ENCODE measurements around the gene RAN.

RAN gene

GRCh38 chr12:130922511-130922953, 50.7 kb downstream of the RAN start:
- no peak for DNase-seq (ENCODE audit: low read depth)
- TF ChIP-seq CTCF (conservative IDR thresholded peaks at IDR 0.05; ENCODE audit: low read length), result no peak
- H3K4me3 ChIP-seq (ENCODE audit: low read length), result no peak overlapping the region

GRCh38 chr12:130924966-130925665, 53.2 kb downstream of the RAN start:
- TF ChIP-seq CTCF (conservative IDR thresholded peaks at IDR 0.05; ENCODE audit: low read length), result no peak
- no peak overlapping the region for H3K4me3 ChIP-seq (ENCODE audit: low read length)
- no peak for DNase-seq (ENCODE audit: low read depth)

GRCh38 chr12:130925666-130926015, 53.8 kb downstream of the RAN start:
- TF ChIP-seq CTCF (conservative IDR thresholded peaks at IDR 0.05; ENCODE audit: low read length), result no peak
- H3K4me3 ChIP-seq (ENCODE audit: low read length), result no peak overlapping the region
- DNase-seq (ENCODE audit: low read depth), result peak; percentile 27
